ENCODE measurements around the gene AGER.
A peak's percentile ranks its signal among the peaks of the same experiment; 100 is the strongest.

The AGER gene

DNA sequence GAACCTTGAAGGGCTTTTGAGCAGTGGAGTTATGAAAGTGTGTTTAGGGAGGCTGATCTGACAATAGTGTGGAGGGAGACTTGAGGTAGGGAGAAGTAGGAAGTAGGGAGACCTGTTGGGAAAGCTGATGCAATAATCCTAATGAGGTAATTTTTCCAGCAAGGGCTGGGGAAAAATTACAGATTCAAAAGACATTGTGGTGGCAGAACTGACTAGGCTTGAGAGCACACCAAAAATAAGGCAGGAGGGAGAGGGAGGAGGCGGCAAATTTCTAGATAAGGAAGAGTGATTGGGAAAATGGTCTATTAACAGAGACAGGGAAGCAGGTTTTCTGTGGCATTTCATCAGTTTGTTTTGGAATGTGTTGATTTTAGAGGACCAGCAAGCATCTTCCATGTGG is 37.8 kb downstream of the AGER start (continued):
- peak; percentile 81 for TF ChIP-seq ZNF518A (tag by site-specific recombination; conservative IDR thresholded peaks at IDR 0.05; ENCODE audit: low read depth)
- TF ChIP-seq ZNF341 (tag by site-specific recombination; IDR thresholded peaks at IDR 0.05; ENCODE audit: low read depth), result no peak
- TF ChIP-seq ZNF76 (tag by site-specific recombination; IDR thresholded peaks at IDR 0.05; ENCODE audit: borderline replicate concordance, low read depth), result peak; percentile 64; the same call in 1 of the 2 replicates
- TF ChIP-seq ZNF362 (tag by site-specific recombination; IDR thresholded peaks at IDR 0.05), result no peak
- peak; percentile 30 for TF ChIP-seq ZBTB21 (tag by site-specific recombination; IDR thresholded peaks at IDR 0.05)
- TF ChIP-seq ZNF266 (tag by site-specific recombination; IDR thresholded peaks at IDR 0.05; ENCODE audit: low read depth), result no peak
- no peak for TF ChIP-seq BCL11A (tag by site-specific recombination; IDR thresholded peaks at IDR 0.05; ENCODE audit: low read depth)
- TF ChIP-seq, protein P1, sequence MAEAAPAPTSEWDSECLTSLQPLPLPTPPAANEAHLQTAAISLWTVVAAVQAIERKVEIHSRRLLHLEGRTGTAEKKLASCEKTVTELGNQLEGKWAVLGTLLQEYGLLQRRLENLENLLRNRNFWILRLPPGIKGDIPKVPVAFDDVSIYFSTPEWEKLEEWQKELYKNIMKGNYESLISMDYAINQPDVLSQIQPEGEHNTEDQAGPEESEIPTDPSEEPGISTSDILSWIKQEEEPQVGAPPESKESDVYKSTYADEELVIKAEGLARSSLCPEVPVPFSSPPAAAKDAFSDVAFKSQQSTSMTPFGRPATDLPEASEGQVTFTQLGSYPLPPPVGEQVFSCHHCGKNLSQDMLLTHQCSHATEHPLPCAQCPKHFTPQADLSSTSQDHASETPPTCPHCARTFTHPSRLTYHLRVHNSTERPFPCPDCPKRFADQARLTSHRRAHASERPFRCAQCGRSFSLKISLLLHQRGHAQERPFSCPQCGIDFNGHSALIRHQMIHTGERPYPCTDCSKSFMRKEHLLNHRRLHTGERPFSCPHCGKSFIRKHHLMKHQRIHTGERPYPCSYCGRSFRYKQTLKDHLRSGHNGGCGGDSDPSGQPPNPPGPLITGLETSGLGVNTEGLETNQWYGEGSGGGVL (tag by site-specific recombination; IDR thresholded peaks at IDR 0.05), result peak; percentile 87
- no peak for TF ChIP-seq OVOL3 (tag by site-specific recombination; IDR thresholded peaks at IDR 0.05)
- TF ChIP-seq ZSCAN18 (tag by site-specific recombination; IDR thresholded peaks at IDR 0.05), result 0 out of 2 replicates have a peak, but pooled peaks have one; percentile 14
- no peak for TF ChIP-seq GLIS2 (tag by site-specific recombination; IDR thresholded peaks at IDR 0.05)
- TF ChIP-seq ZNF560 (tag by site-specific recombination; IDR thresholded peaks at IDR 0.05; ENCODE audit: borderline replicate concordance), result no peak
- no peak for TF ChIP-seq YY2 (tag by site-specific recombination; IDR thresholded peaks at IDR 0.05)
- TF ChIP-seq ZNF785 (tag by site-specific recombination; IDR thresholded peaks at IDR 0.05), result peak; percentile 32; the same call in 1 of the 2 replicates
- TF ChIP-seq ZNF664 (tag by site-specific recombination; IDR thresholded peaks at IDR 0.05), result no peak
- peak; percentile 63 for TF ChIP-seq ZNF692 (tag by site-specific recombination; IDR thresholded peaks at IDR 0.05)
- TF ChIP-seq ZNF544 (tag by site-specific recombination; IDR thresholded peaks at IDR 0.05), result no peak
- TF ChIP-seq HOXD13 (CRISPR knock-in tag; IDR thresholded peaks at IDR 0.05; ENCODE audit: borderline replicate concordance), result no peak
- no peak for TF ChIP-seq EGR2 (tag by site-specific recombination; IDR thresholded peaks at IDR 0.05; ENCODE audit: low read depth)
- no peak for TF ChIP-seq ZIC2 (tag by site-specific recombination; IDR thresholded peaks at IDR 0.05)
- no peak for TF ChIP-seq ZBTB44 (tag by site-specific recombination; IDR thresholded peaks at IDR 0.05)
- TF ChIP-seq FEZF1 (tag by site-specific recombination; IDR thresholded peaks at IDR 0.05), result no peak
- TF ChIP-seq ZSCAN4 (tag by site-specific recombination; IDR thresholded peaks at IDR 0.05), result peak; percentile 51
